ENCODE measurements around the gene TTN.

- TF ChIP-seq YY1 (IDR thresholded peaks at IDR 0.05; ENCODE audit: insufficient read depth, insufficient read length) (no peak), ZNF274 (IDR thresholded peaks at IDR 0.05; ENCODE audit: low read depth, low read length) (no peak)
These were observed 2.4 kb downstream of the TTN start for GRCh38 chr2:178804791-178805190.

All from NT2/D1 (cell line).